ENCODE results near the gene RBFOX2. TPM values are rescaled to one million over a fixed set of nuclear protein-coding genes. Genes with fewer than 3 reads are reported as not detected.

RBFOX2 gene
- total and polyA plus RNA-seq, 10 of the 15 experiments (the other 5 are each of a cell fraction or from before 2014, with no cell fraction given) = 0.01 to 2.7 (median 0.17) TPM; not detected in 4

DNA sequence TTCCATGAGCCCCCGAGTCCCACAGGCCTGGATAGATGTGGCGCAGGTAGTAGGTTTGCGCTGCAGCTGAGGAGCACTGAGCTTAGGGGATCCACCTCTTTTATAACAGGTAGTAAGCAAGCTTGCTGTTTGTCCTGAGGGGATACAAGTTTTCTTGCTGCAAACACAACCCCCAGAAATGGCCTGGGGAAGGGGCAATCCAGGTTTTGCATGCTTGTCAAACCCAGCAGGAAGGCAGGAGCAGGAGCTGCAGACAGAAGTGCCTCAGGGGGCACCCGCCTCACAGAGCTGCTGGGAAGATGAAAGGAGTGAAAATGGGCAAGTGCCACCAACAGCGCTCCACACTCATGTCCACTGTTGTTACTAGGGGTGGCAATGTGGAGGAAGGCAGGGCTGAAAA is 292.5 kb downstream of the RBFOX2 start:
- RAD21 ChIA-PET (ENCODE audit: unreplicated experiment) = no interaction called here
- FAIRE-seq (no peak), ATAC-seq (no peak), DNase-seq (ENCODE audit: low read depth, low spot score) (no peak)
- BruUV-seq (replicated peaks) = no TSS peak
- no peak overlapping the region for H3K4me3 ChIP-seq
- intact Hi-C loops (cut with micrococcal nuclease; ENCODE audit: unreplicated experiment) (no loop called here), in situ Hi-C loops (cut with MboI) (no loop called here)
- H4K20me1 ChIP-seq (ENCODE audit: control insufficient read depth, insufficient read depth) = no peaks in the 10 kb centered on the region
- no peak overlapping the region for H2AFZ ChIP-seq (ENCODE audit: control insufficient read depth, low read depth, low read length)
- TF ChIP-seq RAD51 (IDR thresholded peaks at IDR 0.05) (no peak), POLR2AphosphoS2 (IDR thresholded peaks at IDR 0.05; ENCODE audit: low read depth, low read length) (no peak), ZSCAN29 (IDR thresholded peaks at IDR 0.05) (no peak), SREBF1 (IDR thresholded peaks at IDR 0.05; ENCODE audit: low read length) (no peak), JUNB (IDR thresholded peaks at IDR 0.05) (no peak), KAT2A (conservative IDR thresholded peaks at IDR 0.05; ENCODE audit: control insufficient read depth, low read depth, low read length) (no peak)
- H3K27me3 ChIP-seq (replicated peaks in 1 of 2; ENCODE audit: control insufficient read depth in 2 of 2, insufficient read depth in 2 of 2, low read length in 1 of 2) = peaks cover 0 to 4% of the 10 kb centered on the region in 2 experiments
- no peaks in the 10 kb centered on the region for H3K36me3 ChIP-seq (ENCODE audit: control insufficient read depth in 2 of 2, insufficient read depth in 2 of 2, low read length in 1 of 2)
- SMC1A ChIA-PET (ENCODE audit: uncharacterized antibody, unreplicated experiment) = interaction anchor here (0.9 kb wide), 1 partner anchor 14 kb away, joined by 3 read pairs; no protein-coding TSS in a partner anchor
- H3K9me3 ChIP-seq (replicated peaks; ENCODE audit: control insufficient read depth, insufficient read depth, low read length) = no peaks in the 10 kb centered on the region
- POLR2A ChIA-PET = no interaction called here
- H3K79me2 ChIP-seq (ENCODE audit: control insufficient read depth, insufficient read depth, low read length) = no peaks in the 10 kb centered on the region
- H3K27ac ChIP-seq (ENCODE audit: control insufficient read depth, insufficient read depth) = no peak overlapping the region
- CTCF ChIA-PET = interaction anchor here (0.6 kb wide), 1 partner anchor 162 kb away, joined by 3 read pairs; no protein-coding TSS in a partner anchor
- H3K4me2 ChIP-seq (ENCODE audit: control insufficient read depth, insufficient read depth) = no peak overlapping the region
- H3K4me1 ChIP-seq (ENCODE audit: control insufficient read depth, insufficient read depth, low read length) = no peaks in the 10 kb centered on the region
- WGBS (ENCODE audit: insufficient coverage, insufficient replicate concordance, low lambda C conversion rate, missing lambda C conversion rate) = 57% methylated on average over 5 of the region's 5 CpGs
- H3K9ac ChIP-seq (ENCODE audit: control insufficient read depth, insufficient read depth, low read length) = no peak overlapping the region

DNA sequence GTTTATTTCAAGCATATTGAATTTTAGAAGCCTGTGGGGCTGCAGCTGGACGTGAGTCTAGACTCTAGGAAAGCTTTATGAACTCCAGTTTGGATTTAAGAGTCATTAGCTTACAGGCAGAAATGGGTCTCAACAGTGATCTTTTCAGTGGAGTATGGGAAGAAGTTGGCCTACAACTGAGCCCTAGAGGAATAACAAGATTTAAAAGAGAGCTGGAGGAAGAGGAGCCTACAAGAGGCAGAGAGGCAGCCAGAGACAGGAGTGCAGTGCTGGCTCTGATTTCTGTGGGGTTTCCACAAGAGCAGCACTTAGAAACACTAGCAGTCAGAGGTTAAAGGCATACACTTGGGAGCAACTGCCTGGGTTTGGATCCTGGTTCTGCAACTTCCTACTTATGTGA is 293.1 kb downstream of the RBFOX2 start:
- Histone ChIP-seq H3K4me1 (ENCODE audit: control insufficient read depth, insufficient read depth, low read length) (no peaks in the 10 kb centered on the region), H3K27ac (ENCODE audit: control insufficient read depth, insufficient read depth) (no peak overlapping the region), H4K20me1 (ENCODE audit: control insufficient read depth, insufficient read depth) (no peaks in the 10 kb centered on the region), H3K79me2 (ENCODE audit: control insufficient read depth, insufficient read depth, low read length) (no peaks in the 10 kb centered on the region), H3K27me3 (replicated peaks in 1 of 2; ENCODE audit: control insufficient read depth in 2 of 2, insufficient read depth in 2 of 2, low read length in 1 of 2) (peaks cover 0 to 6% of the 10 kb centered on the region in 2 experiments), H3K9me3 (replicated peaks; ENCODE audit: control insufficient read depth, insufficient read depth, low read length) (no peaks in the 10 kb centered on the region), H3K9ac (ENCODE audit: control insufficient read depth, insufficient read depth, low read length) (no peak overlapping the region), H3K4me2 (ENCODE audit: control insufficient read depth, insufficient read depth) (no peak overlapping the region), H2AFZ (ENCODE audit: control insufficient read depth, low read depth, low read length) (no peak overlapping the region), H3K4me3 (no peak overlapping the region), H3K36me3 (ENCODE audit: control insufficient read depth in 2 of 2, insufficient read depth in 2 of 2, low read length in 1 of 2) (no peaks in the 10 kb centered on the region)
- no peak for ATAC-seq
- intact Hi-C loops (cut with micrococcal nuclease; ENCODE audit: unreplicated experiment) = no loop called here
- CTCF ChIA-PET = no interaction called here
- in situ Hi-C loops (cut with MboI) = no loop called here
- WGBS (ENCODE audit: insufficient coverage, insufficient replicate concordance, low lambda C conversion rate, missing lambda C conversion rate) = 0% methylated on average over 1 of the region's 1 CpG
- SMC1A ChIA-PET (ENCODE audit: uncharacterized antibody, unreplicated experiment) = interaction anchor here (0.9 kb wide), 1 partner anchor 15 kb away, joined by 3 read pairs; no protein-coding TSS in a partner anchor
- RAD21 ChIA-PET (ENCODE audit: unreplicated experiment) = no interaction called here
- BruUV-seq (replicated peaks) = no TSS peak
- no peak for DNase-seq (ENCODE audit: low read depth, low spot score)
- POLR2A ChIA-PET = no interaction called here
- no peak for FAIRE-seq
- TF ChIP-seq MXI1 (IDR thresholded peaks at IDR 0.05; ENCODE audit: low read depth, low read length) = no peak
- TF ChIP-seq, protein P1, sequence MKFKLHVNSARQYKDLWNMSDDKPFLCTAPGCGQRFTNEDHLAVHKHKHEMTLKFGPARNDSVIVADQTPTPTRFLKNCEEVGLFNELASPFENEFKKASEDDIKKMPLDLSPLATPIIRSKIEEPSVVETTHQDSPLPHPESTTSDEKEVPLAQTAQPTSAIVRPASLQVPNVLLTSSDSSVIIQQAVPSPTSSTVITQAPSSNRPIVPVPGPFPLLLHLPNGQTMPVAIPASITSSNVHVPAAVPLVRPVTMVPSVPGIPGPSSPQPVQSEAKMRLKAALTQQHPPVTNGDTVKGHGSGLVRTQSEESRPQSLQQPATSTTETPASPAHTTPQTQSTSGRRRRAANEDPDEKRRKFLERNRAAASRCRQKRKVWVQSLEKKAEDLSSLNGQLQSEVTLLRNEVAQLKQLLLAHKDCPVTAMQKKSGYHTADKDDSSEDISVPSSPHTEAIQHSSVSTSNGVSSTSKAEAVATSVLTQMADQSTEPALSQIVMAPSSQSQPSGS (IDR thresholded peaks at IDR 0.05; ENCODE audit: low read length) = no peak
- no peak for TF ChIP-seq FOXM1 (IDR thresholded peaks at IDR 0.05; ENCODE audit: low read depth, low read length)
- TF ChIP-seq PAX5 (IDR thresholded peaks at IDR 0.05; ENCODE audit: borderline replicate concordance, low read depth, low read length) = no peak
- TF ChIP-seq, protein P2, sequence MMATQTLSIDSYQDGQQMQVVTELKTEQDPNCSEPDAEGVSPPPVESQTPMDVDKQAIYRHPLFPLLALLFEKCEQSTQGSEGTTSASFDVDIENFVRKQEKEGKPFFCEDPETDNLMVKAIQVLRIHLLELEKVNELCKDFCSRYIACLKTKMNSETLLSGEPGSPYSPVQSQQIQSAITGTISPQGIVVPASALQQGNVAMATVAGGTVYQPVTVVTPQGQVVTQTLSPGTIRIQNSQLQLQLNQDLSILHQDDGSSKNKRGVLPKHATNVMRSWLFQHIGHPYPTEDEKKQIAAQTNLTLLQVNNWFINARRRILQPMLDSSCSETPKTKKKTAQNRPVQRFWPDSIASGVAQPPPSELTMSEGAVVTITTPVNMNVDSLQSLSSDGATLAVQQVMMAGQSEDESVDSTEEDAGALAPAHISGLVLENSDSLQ (IDR thresholded peaks at IDR 0.05) = no peak
- TF ChIP-seq HDAC6 (IDR thresholded peaks at IDR 0.05; ENCODE audit: unreplicated experiment) = no peak
- no peak for TF ChIP-seq ZNF274 (IDR thresholded peaks at IDR 0.05; ENCODE audit: insufficient read depth, insufficient read length)
- TF ChIP-seq SIN3A (IDR thresholded peaks at IDR 0.05; ENCODE audit: low read depth, low read length) = no peak
- no peak for TF ChIP-seq ESRRA (IDR thresholded peaks at IDR 0.05; ENCODE audit: low read length)
- TF ChIP-seq FOXK2 (IDR thresholded peaks at IDR 0.05) = no peak
- no peak for TF ChIP-seq STAT3 (IDR thresholded peaks at IDR 0.05; ENCODE audit: low read depth, low read length)
- no peak for TF ChIP-seq ZNF622 (IDR thresholded peaks at IDR 0.05)
- no peak for TF ChIP-seq RBBP5 (conservative IDR thresholded peaks at IDR 0.05)
- no peak for TF ChIP-seq CBX3 (IDR thresholded peaks at IDR 0.05; ENCODE audit: borderline replicate concordance, low read depth)
- no peak for TF ChIP-seq ZBED1 (IDR thresholded peaks at IDR 0.05; ENCODE audit: borderline replicate concordance)

All from GM12878 (cell line).